NB4 (cell line): ENCODE data around the gene SPATA7.

Experiments used
- CTCF ChIP-seq: IDR thresholded peaks from one replicate; pipeline ENCODE4 v1.5.1; 2012; ENCODE audit warnings: low read depth, low read length
- MYC ChIP-seq: IDR thresholded peaks from 2 replicates; pipeline ENCODE4 v1.6.1; 2011; ENCODE audit warnings: low read depth, low read length
- POLR2A ChIP-seq: IDR thresholded peaks from 2 replicates; pipeline ENCODE4 v1.6.1; 2011; ENCODE audit warnings: mild to moderate bottlenecking; ENCODE audit not compliant: insufficient read length; ENCODE audit errors: extremely low read depth

- TF ChIP-seq POLR2A (no peak), CTCF (no peak), MYC (no peak)
These were observed 5.1 kb upstream of the SPATA7 start for GRCh38 chr14:88380405-88380804.
